GM23338 (cell line): Measurements from ENCODE around the gene ABCB11. TPM values are rescaled to one million over a fixed set of nuclear protein-coding genes. Genes with fewer than 3 reads are reported as not detected.
A peak's percentile ranks its signal among the peaks of the same experiment; 100 is the strongest.

Source experiments
- ATAC-seq: fragments of 200-7000 bp; cut with Tn5 transposase; 3 replicates; pipeline ENCODE4 v1.9.1; 2020
- DNase-seq: peaks from one replicate; pipeline ENCODE4 v3.0.0-alpha.2; 2015; ENCODE audit warnings: low spot score
- H2AFZ ChIP-seq: fragments of 200-600 bp; sonication (generic); 2 replicates; pipeline ENCODE4 v1.8.0; 2016; ENCODE audit warnings: antibody characterized with exemption, mild to moderate bottlenecking, moderate library complexity
- H3F3A ChIP-seq: fragments of 200-600 bp; sonication (generic); replicated peaks from 2 replicates; pipeline ENCODE4 v1.8.0; 2017; ENCODE audit warnings: antibody characterized with exemption, mixed run types, low read depth
- H3K27ac ChIP-seq: fragments of 200-600 bp; sonication (generic); 2 replicates; pipeline ENCODE4 v1.6.1; 2016; ENCODE audit warnings: low read depth
- H3K27me3 ChIP-seq: fragments of 200-600 bp; sonication (generic); 2 replicates; pipeline ENCODE4 v1.8.0; 2016; ENCODE audit warnings: mild to moderate bottlenecking, mixed run types, moderate library complexity; ENCODE audit not compliant: insufficient read depth
- H3K36me3 ChIP-seq: fragments of 200-600 bp; sonication (generic); 2 replicates; pipeline ENCODE4 v1.8.0; 2016; ENCODE audit warnings: mild to moderate bottlenecking; ENCODE audit not compliant: insufficient read depth
- H3K4me1 ChIP-seq: fragments of 200-600 bp; sonication (generic); 2 replicates; pipeline ENCODE4 v1.8.0; 2016; ENCODE audit warnings: mild to moderate bottlenecking, moderate library complexity; ENCODE audit not compliant: insufficient read depth
- H3K4me2 ChIP-seq: fragments of 200-600 bp; sonication (generic); 2 replicates; pipeline ENCODE4 v1.7.1; 2017; ENCODE audit warnings: mixed run types
- H3K4me3 ChIP-seq: fragments of 200-600 bp; sonication (generic); 2 replicates; pipeline ENCODE4 v1.6.1; 2016; ENCODE audit warnings: mixed run types
- H3K79me2 ChIP-seq: fragments of 200-600 bp; sonication (generic); replicated peaks from 2 replicates; pipeline ENCODE4 v1.8.0; 2017; ENCODE audit warnings: mild to moderate bottlenecking; ENCODE audit not compliant: insufficient read depth
- H3K9me2 ChIP-seq: fragments of 200-600 bp; sonication (generic); 2 replicates; pipeline ENCODE4 v1.8.0; 2017; ENCODE audit not compliant: insufficient read depth
- H4K20me1 ChIP-seq: fragments of 200-600 bp; sonication (generic); replicated peaks from 2 replicates; pipeline ENCODE4 v1.8.0; 2017; ENCODE audit warnings: mild to moderate bottlenecking; ENCODE audit not compliant: insufficient read depth
- H3K27ac Mint-ChIP-seq: 2 replicates; pipeline ENCODE4 v1.8.0; 2020; ENCODE audit warnings: inconsistent platforms, mild to moderate bottlenecking, moderate library complexity, mixed read lengths
- H3K27me3 Mint-ChIP-seq: 3 replicates; pipeline ENCODE4 v1.8.0; 2022; ENCODE audit warnings: low read depth, mild to moderate bottlenecking, moderate library complexity, mixed read lengths, inconsistent platforms; ENCODE audit not compliant: insufficient read depth, poor library complexity
- H3K36me3 Mint-ChIP-seq: 3 replicates; pipeline ENCODE4 v1.8.0; 2021; ENCODE audit warnings: low read depth, mild to moderate bottlenecking, inconsistent platforms, moderate library complexity, mixed read lengths
- H3K4me1 Mint-ChIP-seq: 3 replicates; pipeline ENCODE4 v1.8.0; 2020; ENCODE audit warnings: mild to moderate bottlenecking, inconsistent platforms, mixed read lengths
- H3K4me3 Mint-ChIP-seq: 3 replicates; pipeline ENCODE4 v1.8.0; 2021; ENCODE audit warnings: moderate library complexity, mild to moderate bottlenecking, inconsistent platforms, mixed read lengths
- H3K9me3 Mint-ChIP-seq: 3 replicates; pipeline ENCODE4 v1.8.0; 2020; ENCODE audit warnings: moderate library complexity, mild to moderate bottlenecking, inconsistent platforms, mixed read lengths
- CREB1 ChIP-seq: fragments of 250-450 bp; sonication (Bioruptor Pico); IDR thresholded peaks from 2 replicates; pipeline ENCODE4 v1.5.0; 2020; ENCODE audit warnings: low read depth, mild to moderate bottlenecking, moderate library complexity
- ETS1 ChIP-seq: IDR thresholded peaks from 2 replicates; pipeline ENCODE4 v1.6.1; 2016; ENCODE audit warnings: antibody characterized with exemption
- EZH2 ChIP-seq: fragments of 200-600 bp; sonication (generic); IDR thresholded peaks from one replicate; pipeline ENCODE4 v1.8.0; 2017; ENCODE audit warnings: antibody characterized with exemption, mild to moderate bottlenecking, low read depth; ENCODE audit not compliant: unreplicated experiment
- EZH2phosphoT487 ChIP-seq: fragments of 200-600 bp; sonication (generic); IDR thresholded peaks from one replicate; pipeline ENCODE4 v1.8.1; 2018; ENCODE audit warnings: antibody characterized with exemption; ENCODE audit not compliant: unreplicated experiment
- NANOG ChIP-seq: IDR thresholded peaks from 2 replicates; pipeline ENCODE4 v1.6.1; 2016; ENCODE audit warnings: antibody characterized with exemption, borderline replicate concordance
- POLR2AphosphoS5 ChIP-seq: IDR thresholded peaks from 2 replicates; pipeline ENCODE4 v1.6.1; 2016; ENCODE audit warnings: antibody characterized with exemption, low read depth
- STAT1 ChIP-seq: IDR thresholded peaks from one replicate; pipeline ENCODE4 v1.6.1; 2016; ENCODE audit warnings: antibody characterized with exemption; ENCODE audit not compliant: unreplicated experiment
- ZNF114 ChIP-seq: fragments of 250-450 bp; sonication (Bioruptor Pico); IDR thresholded peaks from 2 replicates; pipeline ENCODE4 v1.5.0; 2020; ENCODE audit warnings: mild to moderate bottlenecking, moderate library complexity
- ZNF331 ChIP-seq: fragments of 250-450 bp; sonication (Bioruptor Pico); IDR thresholded peaks from 2 replicates; pipeline ENCODE4 v1.5.0; 2020; ENCODE audit warnings: low read depth, mild to moderate bottlenecking, moderate library complexity
- polyA plus RNA-seq: library from polyadenylated mRNA; unstranded; fragments of >200 nt; fragmentation: Nextera tagmentation; extraction: Ambion mirVana; gene quantifications from 2 replicates; pipeline ENCODE4 v1.2.1, GENCODE V29; 2016
- total RNA-seq: library from RNA; depleted of rRNA; stranded (reverse); fragments of >200 nt; shearing (Covaris generic); gene quantifications from 2 replicates; pipeline ENCODE4 v1.2.3, GENCODE V29; 2014
- TF ChIP-seq, protein P1 (sequence below), 2 experiments: fragments of 200-600 bp in 1 of 2; sonication (generic) in 1 of 2; conservative IDR thresholded peaks; 2 replicates each; pipeline versions ENCODE4 v1.5.1 to v1.6.1; 2016 to 2017; ENCODE audit warnings: antibody characterized with exemption in 2 of 2, low read depth in 2 of 2, mild to moderate bottlenecking in 2 of 2, moderate library complexity in 1 of 2
- TF ChIP-seq, protein P2 (sequence below): IDR thresholded peaks from one replicate; pipeline ENCODE4 v1.6.1; 2018; ENCODE audit warnings: antibody characterized with exemption; ENCODE audit not compliant: unreplicated experiment

ABCB11 gene
- total and polyA plus RNA-seq, 2 experiments from 2014 or later: not detected

GRCh38 chr2:168988755-168989154 lies 42.4 kb downstream of the ABCB11 start (continued):
- TF ChIP-seq NANOG (no peak), ETS1 (no peak), EZH2phosphoT487 (no peak), EZH2 (no peak), ZNF114 (CRISPR knock-in tag) (no peak)
- TF ChIP-seq, protein P1, sequence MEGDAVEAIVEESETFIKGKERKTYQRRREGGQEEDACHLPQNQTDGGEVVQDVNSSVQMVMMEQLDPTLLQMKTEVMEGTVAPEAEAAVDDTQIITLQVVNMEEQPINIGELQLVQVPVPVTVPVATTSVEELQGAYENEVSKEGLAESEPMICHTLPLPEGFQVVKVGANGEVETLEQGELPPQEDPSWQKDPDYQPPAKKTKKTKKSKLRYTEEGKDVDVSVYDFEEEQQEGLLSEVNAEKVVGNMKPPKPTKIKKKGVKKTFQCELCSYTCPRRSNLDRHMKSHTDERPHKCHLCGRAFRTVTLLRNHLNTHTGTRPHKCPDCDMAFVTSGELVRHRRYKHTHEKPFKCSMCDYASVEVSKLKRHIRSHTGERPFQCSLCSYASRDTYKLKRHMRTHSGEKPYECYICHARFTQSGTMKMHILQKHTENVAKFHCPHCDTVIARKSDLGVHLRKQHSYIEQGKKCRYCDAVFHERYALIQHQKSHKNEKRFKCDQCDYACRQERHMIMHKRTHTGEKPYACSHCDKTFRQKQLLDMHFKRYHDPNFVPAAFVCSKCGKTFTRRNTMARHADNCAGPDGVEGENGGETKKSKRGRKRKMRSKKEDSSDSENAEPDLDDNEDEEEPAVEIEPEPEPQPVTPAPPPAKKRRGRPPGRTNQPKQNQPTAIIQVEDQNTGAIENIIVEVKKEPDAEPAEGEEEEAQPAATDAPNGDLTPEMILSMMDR (conservative IDR thresholded peaks at IDR 0.05; ENCODE audit: low read depth in 2 of 2): no peak

DNA sequence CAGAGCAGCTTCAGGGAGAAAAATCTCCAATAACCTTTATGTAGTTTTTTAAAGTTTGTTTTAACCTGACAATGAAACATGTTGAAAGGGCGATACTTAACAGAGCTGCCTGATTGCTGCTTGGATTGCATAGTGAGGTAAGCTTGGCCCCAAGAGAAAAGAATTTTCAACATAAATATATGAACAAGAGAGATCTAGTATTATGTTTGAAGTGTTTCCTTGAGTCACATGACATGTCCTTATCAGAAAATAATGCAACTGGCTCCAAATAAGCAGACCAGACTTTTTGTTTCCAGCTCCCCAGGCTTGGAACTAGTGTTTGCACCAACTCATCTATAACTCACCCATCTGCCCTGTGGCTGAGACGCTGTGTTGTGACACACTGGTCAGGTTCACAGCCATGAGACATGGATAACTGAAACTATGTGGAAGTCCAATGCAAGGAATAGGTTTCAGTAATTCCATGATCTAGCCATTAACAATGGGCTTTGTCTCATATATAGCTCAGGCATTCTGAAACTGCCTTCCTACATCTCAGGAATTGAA lies 44.7 kb downstream of the ABCB11 start:
- no peak for ATAC-seq

More for the DNA sequence above, 44.7 kb downstream of the ABCB11 start:
- Histone ChIP-seq H4K20me1 (no peaks in the 10 kb centered on the region), H3K79me2 (no peaks in the 10 kb centered on the region), H3K36me3 (no peaks in the 10 kb centered on the region), H3F3A (no peaks in the 10 kb centered on the region), H3K4me1 (no peaks in the 10 kb centered on the region), H2AFZ (peak overlapping the region; percentile 21), H3K4me3 (no peak overlapping the region), H3K27ac (no peak overlapping the region), H3K9me2 (no peaks in the 10 kb centered on the region), H3K4me2 (no peak overlapping the region), H3K27me3 (no peaks in the 10 kb centered on the region)
- DNase-seq: no peak
- no peak overlapping the region for H3K27ac Mint-ChIP-seq
- no peaks in the 10 kb centered on the region for H3K36me3 Mint-ChIP-seq
- no peak overlapping the region for H3K4me3 Mint-ChIP-seq
- TF ChIP-seq EZH2phosphoT487: no peak
- no peak for TF ChIP-seq POLR2AphosphoS5
- TF ChIP-seq, protein P2, sequence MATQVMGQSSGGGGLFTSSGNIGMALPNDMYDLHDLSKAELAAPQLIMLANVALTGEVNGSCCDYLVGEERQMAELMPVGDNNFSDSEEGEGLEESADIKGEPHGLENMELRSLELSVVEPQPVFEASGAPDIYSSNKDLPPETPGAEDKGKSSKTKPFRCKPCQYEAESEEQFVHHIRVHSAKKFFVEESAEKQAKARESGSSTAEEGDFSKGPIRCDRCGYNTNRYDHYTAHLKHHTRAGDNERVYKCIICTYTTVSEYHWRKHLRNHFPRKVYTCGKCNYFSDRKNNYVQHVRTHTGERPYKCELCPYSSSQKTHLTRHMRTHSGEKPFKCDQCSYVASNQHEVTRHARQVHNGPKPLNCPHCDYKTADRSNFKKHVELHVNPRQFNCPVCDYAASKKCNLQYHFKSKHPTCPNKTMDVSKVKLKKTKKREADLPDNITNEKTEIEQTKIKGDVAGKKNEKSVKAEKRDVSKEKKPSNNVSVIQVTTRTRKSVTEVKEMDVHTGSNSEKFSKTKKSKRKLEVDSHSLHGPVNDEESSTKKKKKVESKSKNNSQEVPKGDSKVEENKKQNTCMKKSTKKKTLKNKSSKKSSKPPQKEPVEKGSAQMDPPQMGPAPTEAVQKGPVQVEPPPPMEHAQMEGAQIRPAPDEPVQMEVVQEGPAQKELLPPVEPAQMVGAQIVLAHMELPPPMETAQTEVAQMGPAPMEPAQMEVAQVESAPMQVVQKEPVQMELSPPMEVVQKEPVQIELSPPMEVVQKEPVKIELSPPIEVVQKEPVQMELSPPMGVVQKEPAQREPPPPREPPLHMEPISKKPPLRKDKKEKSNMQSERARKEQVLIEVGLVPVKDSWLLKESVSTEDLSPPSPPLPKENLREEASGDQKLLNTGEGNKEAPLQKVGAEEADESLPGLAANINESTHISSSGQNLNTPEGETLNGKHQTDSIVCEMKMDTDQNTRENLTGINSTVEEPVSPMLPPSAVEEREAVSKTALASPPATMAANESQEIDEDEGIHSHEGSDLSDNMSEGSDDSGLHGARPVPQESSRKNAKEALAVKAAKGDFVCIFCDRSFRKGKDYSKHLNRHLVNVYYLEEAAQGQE: no peak
- TF ChIP-seq NANOG: no peak
- no peak for TF ChIP-seq EZH2
- no peak for TF ChIP-seq ZNF331 (CRISPR knock-in tag)
- no peak for TF ChIP-seq STAT1
- TF ChIP-seq, protein P1 (conservative IDR thresholded peaks at IDR 0.05; ENCODE audit: low read depth in 2 of 2): no peak
- TF ChIP-seq CREB1 (CRISPR knock-in tag): no peak
- H3K4me1 Mint-ChIP-seq: no peaks in the 10 kb centered on the region
- no peaks in the 10 kb centered on the region for H3K27me3 Mint-ChIP-seq
- no peaks in the 10 kb centered on the region for H3K9me3 Mint-ChIP-seq
